ENCODE data around the gene CHRM2.

- TF ChIP-seq CTCF (IDR thresholded peaks at IDR 0.05) = no peak
- no peak for TF ChIP-seq POLR2A (IDR thresholded peaks at IDR 0.05; ENCODE audit: low read depth)
- TF ChIP-seq EP300 (IDR thresholded peaks at IDR 0.05) = no peak
Observed at GRCh38 chr7:136940917-136941316, 72.5 kb downstream of the CHRM2 start.
